GM19468 (cell line): Measurements from ENCODE around the gene LMF1.

ENCODE experiments used
- ATAC-seq: cut with Tn5 transposase; IDR thresholded peaks from one replicate; pipeline ENCODE4 v1.9.1; 2021; ENCODE audit warnings: mild to moderate bottlenecking, moderate library complexity, moderate number of reproducible peaks; ENCODE audit not compliant: unreplicated experiment; ENCODE audit errors: extremely low read depth

The LMF1 gene

GRCh38 chr16:1003391-1004347, 32.9 kb upstream of the LMF1 start:
- no peak for ATAC-seq

- ATAC-seq: no peak
Measured at GRCh38 chr16:1002399-1003166, 31.8 kb upstream of the LMF1 start.

GRCh38 chr16:1001096-1001495, 30.3 kb upstream of the LMF1 start:
- ATAC-seq: no peak

- no peak for ATAC-seq
Measured at GRCh38 chr16:1000608-1001007, 29.8 kb upstream of the LMF1 start.

DNA sequence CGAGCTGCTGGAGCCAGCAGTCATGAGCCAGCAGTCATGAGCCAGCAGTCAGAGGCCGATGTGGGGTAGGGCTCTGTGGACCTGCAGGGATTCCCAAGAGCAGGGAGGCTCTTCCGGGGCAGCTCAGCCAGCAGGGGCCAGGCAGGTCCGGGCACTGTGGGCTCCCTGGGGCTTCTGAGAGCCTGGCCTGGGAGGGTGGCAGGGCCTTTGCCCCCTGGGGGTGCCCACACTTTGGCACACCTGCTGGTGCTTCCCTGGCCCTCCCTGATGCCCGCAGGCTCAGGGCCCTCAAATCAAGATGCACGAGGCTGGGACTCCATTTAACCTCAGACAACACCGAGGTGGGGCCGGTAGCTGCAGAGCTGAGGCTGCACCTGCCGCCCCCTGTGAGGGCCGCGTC, 28.9 kb upstream of the LMF1 start:
- no peak for ATAC-seq

DNA sequence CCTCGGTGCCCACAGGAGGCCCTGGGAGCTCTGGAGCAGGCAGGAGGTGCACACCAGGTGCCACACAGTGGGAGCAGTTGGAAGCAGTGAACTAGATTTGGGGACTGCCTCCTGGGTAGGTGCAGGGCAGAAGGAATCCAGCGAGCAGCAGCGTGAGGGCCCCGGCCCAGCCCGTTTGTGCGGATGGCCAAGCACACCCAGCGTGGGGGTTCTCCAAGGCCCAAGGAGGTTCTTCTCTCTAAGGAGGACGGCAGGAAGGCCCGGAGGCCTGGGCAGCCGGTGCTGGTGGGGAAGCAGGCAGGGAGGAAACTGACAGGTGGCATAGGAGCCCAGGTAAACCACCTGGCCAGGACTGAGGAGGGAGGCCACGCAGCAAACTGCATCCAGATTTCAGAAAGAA, 27.8 kb upstream of the LMF1 start:
- no peak for ATAC-seq

DNA sequence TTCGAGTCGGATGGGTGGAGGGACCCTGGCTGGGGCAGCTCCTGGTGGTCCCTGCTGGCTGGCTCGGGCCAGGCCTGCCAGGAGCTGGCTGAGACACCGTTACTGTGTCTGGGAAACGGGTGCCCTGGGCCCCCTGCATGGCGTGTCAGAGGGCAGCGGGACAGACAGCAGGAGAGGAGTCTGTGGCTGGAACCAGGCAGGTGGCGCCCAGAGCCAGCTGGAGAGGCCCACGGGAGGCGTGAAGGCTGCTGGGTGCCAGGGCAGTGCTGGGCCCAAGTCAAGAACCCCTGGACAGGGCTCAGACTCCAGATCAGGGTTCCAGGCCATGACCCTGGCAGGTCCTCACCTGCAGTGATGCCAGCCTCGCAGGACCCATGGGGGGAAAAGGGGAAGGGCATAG, 27.4 kb upstream of the LMF1 start:
- no peak for ATAC-seq

GRCh38 chr16:997440-998051, 26.8 kb upstream of the LMF1 start:
- no peak for ATAC-seq

GRCh38 chr16:996681-997080, 25.9 kb upstream of the LMF1 start:
- no peak for ATAC-seq

DNA sequence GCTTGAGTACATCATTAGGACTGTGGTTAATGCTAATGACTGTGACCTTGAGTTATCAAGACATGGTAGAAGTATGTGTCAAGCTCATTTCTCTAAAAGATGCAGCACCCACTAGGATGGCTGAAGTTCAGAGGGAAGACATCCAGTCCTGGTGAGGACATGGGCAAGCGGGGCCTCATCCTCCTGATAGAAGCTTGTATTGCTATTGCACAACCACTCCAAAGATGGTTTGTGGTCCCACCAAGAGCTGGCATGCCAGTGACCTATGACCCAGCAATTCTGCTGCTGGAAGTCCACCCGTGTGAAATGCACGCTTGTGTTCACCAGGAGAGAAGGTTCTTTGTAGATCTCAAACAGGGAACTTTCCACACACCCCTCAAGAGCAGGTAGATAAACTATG, 25.0 kb upstream of the LMF1 start:
- no peak for ATAC-seq

DNA sequence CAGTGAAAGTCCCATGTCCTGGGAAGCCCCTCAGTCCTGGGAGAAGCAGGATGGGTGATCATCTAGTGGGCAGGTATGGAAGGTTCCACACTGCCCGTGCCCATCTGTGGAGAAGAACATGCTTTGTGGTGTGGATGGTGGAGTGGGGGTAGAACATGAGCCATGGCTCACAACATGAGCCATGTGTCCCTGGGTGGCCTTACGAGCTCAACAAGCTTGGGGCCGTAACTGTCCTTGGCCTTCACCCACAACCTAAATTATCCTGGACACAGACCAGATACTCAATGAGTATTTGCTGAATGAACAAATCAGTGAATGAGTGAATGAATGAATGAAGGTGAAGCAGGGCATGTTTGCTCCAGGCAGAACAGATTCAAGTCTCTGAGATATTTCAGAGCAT, 24.3 kb upstream of the LMF1 start:
- no peak for ATAC-seq

DNA sequence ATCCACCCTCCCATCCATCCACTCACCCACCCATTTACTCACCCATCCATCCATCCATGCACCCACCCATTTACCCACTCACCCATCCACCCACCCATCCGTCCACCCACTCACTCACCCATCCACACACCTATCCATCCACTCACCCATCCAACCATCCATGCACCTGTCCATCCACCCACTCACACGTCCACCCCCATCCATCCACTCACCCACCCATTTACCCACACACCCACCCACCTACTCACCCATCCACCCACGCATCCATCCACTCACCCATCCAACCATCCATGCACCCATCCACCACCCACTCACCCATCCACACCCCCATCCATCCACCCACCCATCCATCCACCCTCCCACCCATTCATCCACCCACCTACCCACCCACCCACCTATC, 22.9 kb upstream of the LMF1 start:
- ATAC-seq: no peak

- no peak for ATAC-seq
Measured at GRCh38 chr16:991773-992172, 21.0 kb upstream of the LMF1 start.

DNA sequence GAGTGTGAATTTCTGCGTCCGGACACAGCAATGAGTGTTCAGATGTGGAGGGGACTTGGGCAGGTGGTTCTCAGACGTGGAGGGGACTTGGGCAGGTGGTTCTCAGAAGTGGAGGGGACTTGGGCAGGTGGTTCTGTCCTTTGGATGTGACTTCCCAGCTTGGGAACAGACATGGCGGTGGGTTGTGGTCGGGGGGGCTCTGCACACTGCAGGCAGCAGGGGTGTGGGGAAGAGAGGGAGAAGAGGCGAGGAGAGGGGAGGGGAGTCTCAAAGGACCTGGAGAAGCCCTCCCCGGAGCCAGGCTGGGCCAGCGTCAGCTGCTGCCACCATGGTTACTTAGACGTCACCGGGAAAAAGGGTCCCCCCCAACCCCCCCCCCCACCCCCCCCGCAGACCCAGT, 20.6 kb upstream of the LMF1 start:
- ATAC-seq: no peak

- no peak for ATAC-seq
Measured at GRCh38 chr16:990516-991291, 19.9 kb upstream of the LMF1 start.

DNA sequence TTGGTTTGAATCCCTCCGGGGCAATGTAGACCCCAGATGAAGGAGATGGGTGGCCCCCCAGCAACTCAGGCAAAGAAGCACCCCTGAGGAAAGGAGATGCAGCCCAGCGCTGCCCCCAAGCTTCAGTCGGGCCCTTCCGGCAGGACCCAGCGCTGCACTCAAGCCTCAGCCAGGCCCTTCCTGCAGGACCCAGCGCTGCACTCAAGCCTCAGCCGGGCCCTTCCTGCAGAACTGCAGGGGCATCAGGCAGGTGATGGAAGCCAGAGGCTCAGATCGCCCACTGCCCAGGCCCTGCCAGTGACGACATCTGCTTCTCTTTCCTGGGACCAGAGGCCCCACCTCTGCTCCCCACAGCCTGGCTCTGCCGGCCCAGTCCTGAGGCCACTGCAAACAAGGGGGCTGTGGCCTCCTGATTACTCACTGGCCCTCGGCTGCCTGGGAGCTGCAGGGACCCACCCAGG, 18.6 kb upstream of the LMF1 start:
- no peak for ATAC-seq

DNA sequence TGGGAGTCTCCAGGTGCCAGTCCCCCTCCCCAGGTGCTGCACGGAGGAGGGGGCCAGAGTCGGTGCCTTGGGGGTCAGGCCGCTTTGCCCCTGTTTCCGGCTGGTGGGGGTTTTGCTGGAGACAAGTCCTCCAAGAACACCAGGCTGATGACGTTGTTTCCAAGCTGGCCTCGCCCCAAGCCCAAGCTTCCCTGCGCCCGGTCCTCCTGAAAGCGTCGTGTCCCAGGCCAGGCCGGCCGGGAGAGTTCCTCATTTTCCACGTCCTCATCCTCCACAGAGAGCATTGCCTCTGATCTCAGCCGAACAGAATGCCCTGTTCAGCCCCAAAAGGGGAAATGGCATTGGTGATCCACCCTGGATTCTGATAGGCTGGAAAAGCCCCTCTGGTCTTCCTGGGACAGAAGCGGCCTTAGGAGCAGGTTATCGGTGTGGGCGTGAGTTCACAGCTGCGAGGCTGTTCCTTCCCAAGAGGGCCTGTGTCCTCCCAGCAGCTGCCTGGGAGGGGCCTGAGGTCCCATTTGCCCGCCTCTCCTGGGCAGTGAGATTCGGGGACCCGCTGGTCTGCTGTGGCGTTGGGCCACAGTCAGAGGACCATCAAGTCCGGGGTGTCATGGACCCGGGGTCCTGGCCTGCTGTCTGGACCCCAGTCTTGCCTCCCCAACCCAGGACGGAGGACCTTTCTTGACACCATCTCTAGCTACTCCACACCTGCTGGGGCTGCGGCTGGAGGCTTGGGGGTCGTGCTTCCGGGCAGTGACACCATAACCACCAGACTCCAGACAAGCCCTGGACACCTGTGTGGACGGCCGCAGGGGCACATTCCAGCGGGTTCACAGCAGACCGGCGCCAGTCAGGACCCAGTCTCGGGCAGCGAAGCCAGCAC, 17.9 kb upstream of the LMF1 start:
- no peak for ATAC-seq

GRCh38 chr16:987906-988305, 17.1 kb upstream of the LMF1 start:
- no peak for ATAC-seq

GRCh38 chr16:986925-987582, 16.3 kb upstream of the LMF1 start:
- ATAC-seq: no peak
